ENCODE results near the gene ARHGAP12.

DNA sequence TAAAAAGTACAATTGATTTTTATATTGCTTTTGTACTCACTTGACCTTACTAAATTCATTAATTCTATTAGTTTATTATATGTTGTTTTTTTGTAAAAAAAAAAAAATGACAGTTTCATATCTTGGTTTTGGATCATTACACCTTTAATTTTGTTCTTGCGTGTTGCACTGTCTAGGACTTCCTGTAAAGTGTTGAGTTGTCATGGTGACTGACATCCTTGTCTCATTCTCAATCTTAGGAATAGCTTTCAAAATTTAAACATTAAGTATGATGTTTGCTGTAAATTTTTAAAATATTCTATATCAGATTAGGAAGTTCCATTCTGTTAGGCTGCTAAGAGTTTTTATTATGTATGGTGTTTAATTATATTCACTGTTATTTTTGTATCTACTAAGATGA is 139.1 kb downstream of the ARHGAP12 start:
- TF ChIP-seq POLR2A (IDR thresholded peaks at IDR 0.05; ENCODE audit: low read length) (no peak), GATA1 (IDR thresholded peaks at IDR 0.05; ENCODE audit: low read depth, low read length) (no peak)
